Neural cell (in vitro differentiated cells): ENCODE results near the gene UBXN2A. TPM values are rescaled to one million over a fixed set of nuclear protein-coding genes. Genes with fewer than 3 reads are reported as not detected.

Source experiments
- H2AFZ ChIP-seq: fragments of 200-600, 300-800 bp; sonication (generic), shearing (Covaris generic); 2 replicates; pipeline ENCODE4 v1.6.0; 2014; ENCODE audit warnings: low read depth, mild to moderate bottlenecking, antibody characterized with exemption, low read length, moderate library complexity
- H3F3A ChIP-seq: fragments of 200-600 bp; shearing (Covaris generic); 2 replicates; pipeline ENCODE4 v1.6.1; 2016; ENCODE audit warnings: mild to moderate bottlenecking, moderate library complexity, mixed read lengths, antibody characterized with exemption, low read length; ENCODE audit not compliant: insufficient read depth, poor library complexity, severe bottlenecking
- H3K27ac ChIP-seq: fragments of 200-600, 300-800 bp; sonication (generic), shearing (Covaris generic); 2 replicates; pipeline ENCODE4 v1.5.1; 2014; ENCODE audit warnings: mild to moderate bottlenecking, low read length, moderate library complexity
- H3K27me3 ChIP-seq: fragments of 300-800, 200-600 bp; sonication (generic), shearing (Covaris generic); 2 replicates; pipeline ENCODE4 v1.6.0; 2014; ENCODE audit warnings: mild to moderate bottlenecking, low read depth, low read length, moderate library complexity; ENCODE audit not compliant: insufficient read depth
- H3K36me3 ChIP-seq: fragments of 300-800, 200-600 bp; sonication (generic), shearing (Covaris generic); 2 replicates; pipeline ENCODE4 v1.5.1; 2014; ENCODE audit warnings: mild to moderate bottlenecking, antibody characterized with exemption, low read length, moderate library complexity; ENCODE audit not compliant: insufficient read depth
- H3K4me2 ChIP-seq: fragments of 300-800, 200-600 bp; sonication (generic), shearing (Covaris generic); 2 replicates; pipeline ENCODE4 v1.6.0; 2014; ENCODE audit warnings: mild to moderate bottlenecking, low read length
- H3K4me3 ChIP-seq: fragments of 300-800, 200-600 bp; sonication (generic), shearing (Covaris generic); 2 replicates; pipeline ENCODE4 v1.5.1; 2014; ENCODE audit warnings: mild to moderate bottlenecking, low read length, moderate library complexity
- H3K79me2 ChIP-seq: fragments of 200-600 bp; shearing (Covaris generic); replicated peaks from 2 replicates; pipeline ENCODE4 v1.6.0; 2014; ENCODE audit warnings: mild to moderate bottlenecking, low read length, moderate library complexity; ENCODE audit not compliant: insufficient read depth
- H3K9ac ChIP-seq: fragments of 300-800, 200-600 bp; sonication (generic), shearing (Covaris generic); 2 replicates; pipeline ENCODE4 v1.6.1; 2016; ENCODE audit warnings: mild to moderate bottlenecking, low read length, mixed read lengths
- H3K9me2 ChIP-seq: fragments of 200-600 bp; shearing (Covaris generic); 2 replicates; pipeline ENCODE4 v1.6.1; 2016; ENCODE audit warnings: mild to moderate bottlenecking, low read length, mixed read lengths; ENCODE audit not compliant: insufficient read depth
- H3K9me3 ChIP-seq: fragments of 200-600, 300-800 bp; sonication (generic), shearing (Covaris generic); 2 replicates; pipeline ENCODE4 v1.6.1; 2016; ENCODE audit warnings: mild to moderate bottlenecking, mixed run types, low read length, moderate library complexity, mixed read lengths
- H4K20me1 ChIP-seq: fragments of 200-600 bp; shearing (Covaris generic); 2 replicates; pipeline ENCODE4 v1.6.1; 2016; ENCODE audit warnings: mild to moderate bottlenecking, mixed run types; ENCODE audit not compliant: insufficient read depth
- CTCF ChIP-seq: fragments of 450-650 bp; IDR thresholded peaks from 2 replicates; pipeline ENCODE4 v1.5.1; 2014; ENCODE audit warnings: antibody characterized with exemption, mild to moderate bottlenecking, moderate library complexity; ENCODE audit not compliant: poor library complexity, severe bottlenecking
- EP300 ChIP-seq: fragments of 450-650 bp; conservative IDR thresholded peaks from 2 replicates; pipeline ENCODE4 v1.6.1; 2014; ENCODE audit warnings: antibody characterized with exemption, mild to moderate bottlenecking, moderate library complexity; ENCODE audit not compliant: poor library complexity, severe bottlenecking
- EZH2 ChIP-seq: fragments of 200-600, 300-800 bp; shearing (Covaris generic), sonication (generic); IDR thresholded peaks from 2 replicates; pipeline ENCODE4 v1.6.1; 2014; ENCODE audit warnings: antibody characterized with exemption, low read length, borderline replicate concordance, mild to moderate bottlenecking; ENCODE audit not compliant: insufficient read depth, poor library complexity, severe bottlenecking
- MXI1 ChIP-seq: fragments of 450-650 bp; conservative IDR thresholded peaks from 2 replicates; pipeline ENCODE4 v1.6.1; 2014; ENCODE audit warnings: antibody characterized with exemption, mild to moderate bottlenecking; ENCODE audit not compliant: poor library complexity, severe bottlenecking
- POLR2AphosphoS5 ChIP-seq: IDR thresholded peaks from 2 replicates; pipeline ENCODE4 v1.6.1; 2012
- RAD21 ChIP-seq: fragments of 450-650 bp; conservative IDR thresholded peaks from 2 replicates; pipeline ENCODE4 v1.6.1; 2014; ENCODE audit warnings: antibody characterized with exemption, mild to moderate bottlenecking, moderate library complexity
- SMC3 ChIP-seq: fragments of 450-650 bp; conservative IDR thresholded peaks from 2 replicates; pipeline ENCODE4 v1.6.1; 2014; ENCODE audit warnings: antibody characterized with exemption, mild to moderate bottlenecking, moderate library complexity; ENCODE audit not compliant: poor library complexity
- TAF1 ChIP-seq: IDR thresholded peaks from 2 replicates; pipeline ENCODE4 v1.6.1; 2012; ENCODE audit warnings: low read depth
- polyA plus RNA-seq: library from polyadenylated mRNA; depleted of rRNA; stranded (reverse); fragments of >200 nt; gene quantifications from 2 replicates; pipeline ENCODE4 v1.2.3, GENCODE V29; 2014
- TF ChIP-seq, protein P1 (sequence below): IDR thresholded peaks from 2 replicates; pipeline ENCODE4 v1.6.1; 2012; ENCODE audit warnings: borderline replicate concordance

Gene UBXN2A
- polyA plus RNA-seq, 1 donor from 2014 or later = 11.0 TPM

DNA sequence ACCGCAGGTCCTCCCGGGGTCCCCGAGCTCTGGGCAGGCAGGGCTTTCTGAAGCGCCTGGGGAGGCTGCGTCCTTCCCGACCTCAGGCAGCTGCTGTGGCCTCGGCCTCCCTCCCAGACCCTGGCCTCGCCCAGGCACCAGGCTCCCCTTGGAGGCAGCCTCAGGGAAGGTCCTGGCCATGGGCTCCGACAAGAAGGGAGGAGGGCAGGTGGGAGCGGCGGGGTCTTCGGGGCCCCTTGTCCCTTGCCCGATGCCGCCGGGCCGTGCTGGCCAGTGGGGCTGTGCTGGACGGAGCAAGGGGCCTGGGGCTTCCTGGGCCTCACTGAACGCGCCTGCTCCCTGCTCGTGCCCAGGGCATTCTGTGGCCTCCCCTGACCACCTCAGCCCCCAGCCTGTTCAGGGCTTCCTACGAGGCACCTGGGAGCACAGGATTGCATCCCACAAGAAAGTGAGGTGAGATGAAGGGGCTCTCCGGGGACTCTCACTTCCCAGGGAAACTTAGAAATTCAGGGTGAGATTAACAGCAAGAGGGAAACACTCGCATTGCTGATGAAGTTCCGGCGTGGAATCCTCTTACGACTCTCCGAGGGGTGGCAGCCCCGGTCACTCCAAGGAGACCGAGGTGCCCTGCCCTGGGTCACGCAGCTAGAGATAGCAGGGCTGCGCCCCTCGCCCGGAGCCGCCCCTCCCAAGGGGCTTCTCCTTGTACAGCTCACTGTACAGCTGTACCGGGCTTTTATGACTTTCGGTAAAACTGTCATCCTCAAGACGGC lies 70.4 kb downstream of the UBXN2A start:
- H3K9ac ChIP-seq = no peak overlapping the region

DNA sequence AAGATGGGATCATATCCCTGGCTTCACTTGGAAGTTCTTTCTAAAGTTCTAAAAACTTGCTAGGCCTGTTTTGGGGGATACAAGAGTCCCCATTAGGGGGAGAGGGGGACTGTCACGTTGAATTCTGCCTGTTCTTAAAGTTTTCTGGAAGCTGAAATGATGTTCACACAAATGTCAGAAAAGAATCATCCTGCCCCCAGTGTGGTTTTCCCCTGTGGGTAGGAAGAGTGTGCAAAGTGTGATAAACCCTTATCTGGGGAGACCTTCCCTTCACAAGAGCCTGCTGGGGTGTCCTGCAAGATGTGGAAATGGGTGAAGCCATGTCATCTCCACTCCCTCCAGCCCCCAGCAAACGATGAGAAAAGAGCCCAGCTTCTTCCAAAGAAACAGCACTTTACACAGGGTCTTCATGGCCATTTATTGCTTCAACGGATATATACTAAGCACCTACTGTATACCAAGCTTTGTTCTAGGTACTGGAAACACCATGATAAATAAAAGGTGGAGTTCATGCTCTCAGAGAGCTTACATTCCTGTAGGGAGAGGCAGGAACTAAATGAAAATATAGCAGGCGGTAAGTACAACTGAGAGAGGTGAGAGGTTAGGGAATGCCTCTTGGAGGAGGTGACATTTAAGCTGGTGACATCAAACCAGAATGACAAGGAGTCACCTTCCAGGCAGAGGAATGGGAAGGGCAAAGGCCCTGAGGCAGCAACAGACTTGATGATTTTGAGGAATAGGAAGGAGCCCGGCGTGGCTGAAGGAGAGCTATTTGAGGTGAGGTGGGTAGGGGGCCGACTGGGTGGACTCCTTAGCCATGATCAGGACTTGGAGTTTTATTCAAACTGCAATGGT lies 71.2 kb downstream of the UBXN2A start:
- Histone ChIP-seq H4K20me1 (no peaks in the 10 kb centered on the region), H3K4me2 (no peak overlapping the region)
- TF ChIP-seq EZH2 = no peak
- TF ChIP-seq CTCF = no peak
- TF ChIP-seq POLR2AphosphoS5 = no peak
- TF ChIP-seq, protein P1, sequence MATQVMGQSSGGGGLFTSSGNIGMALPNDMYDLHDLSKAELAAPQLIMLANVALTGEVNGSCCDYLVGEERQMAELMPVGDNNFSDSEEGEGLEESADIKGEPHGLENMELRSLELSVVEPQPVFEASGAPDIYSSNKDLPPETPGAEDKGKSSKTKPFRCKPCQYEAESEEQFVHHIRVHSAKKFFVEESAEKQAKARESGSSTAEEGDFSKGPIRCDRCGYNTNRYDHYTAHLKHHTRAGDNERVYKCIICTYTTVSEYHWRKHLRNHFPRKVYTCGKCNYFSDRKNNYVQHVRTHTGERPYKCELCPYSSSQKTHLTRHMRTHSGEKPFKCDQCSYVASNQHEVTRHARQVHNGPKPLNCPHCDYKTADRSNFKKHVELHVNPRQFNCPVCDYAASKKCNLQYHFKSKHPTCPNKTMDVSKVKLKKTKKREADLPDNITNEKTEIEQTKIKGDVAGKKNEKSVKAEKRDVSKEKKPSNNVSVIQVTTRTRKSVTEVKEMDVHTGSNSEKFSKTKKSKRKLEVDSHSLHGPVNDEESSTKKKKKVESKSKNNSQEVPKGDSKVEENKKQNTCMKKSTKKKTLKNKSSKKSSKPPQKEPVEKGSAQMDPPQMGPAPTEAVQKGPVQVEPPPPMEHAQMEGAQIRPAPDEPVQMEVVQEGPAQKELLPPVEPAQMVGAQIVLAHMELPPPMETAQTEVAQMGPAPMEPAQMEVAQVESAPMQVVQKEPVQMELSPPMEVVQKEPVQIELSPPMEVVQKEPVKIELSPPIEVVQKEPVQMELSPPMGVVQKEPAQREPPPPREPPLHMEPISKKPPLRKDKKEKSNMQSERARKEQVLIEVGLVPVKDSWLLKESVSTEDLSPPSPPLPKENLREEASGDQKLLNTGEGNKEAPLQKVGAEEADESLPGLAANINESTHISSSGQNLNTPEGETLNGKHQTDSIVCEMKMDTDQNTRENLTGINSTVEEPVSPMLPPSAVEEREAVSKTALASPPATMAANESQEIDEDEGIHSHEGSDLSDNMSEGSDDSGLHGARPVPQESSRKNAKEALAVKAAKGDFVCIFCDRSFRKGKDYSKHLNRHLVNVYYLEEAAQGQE = no peak
- no peak for TF ChIP-seq MXI1

More for the DNA sequence above, 70.4 kb downstream of the UBXN2A start:
- no peaks in the 10 kb centered on the region for H4K20me1 ChIP-seq
- no peaks in the 10 kb centered on the region for H3K79me2 ChIP-seq
- H3K27me3 ChIP-seq = peaks cover 8% of the 10 kb centered on the region
- H2AFZ ChIP-seq = no peak overlapping the region
- H3K4me3 ChIP-seq = no peak overlapping the region
- no peaks in the 10 kb centered on the region for H3K36me3 ChIP-seq
- no peaks in the 10 kb centered on the region for H3K9me3 ChIP-seq
- no peak overlapping the region for H3K27ac ChIP-seq
- H3K9me2 ChIP-seq = no peaks in the 10 kb centered on the region
- H3K4me2 ChIP-seq = no peak overlapping the region
- no peaks in the 10 kb centered on the region for H3F3A ChIP-seq
- no peak for TF ChIP-seq MXI1
- no peak for TF ChIP-seq SMC3
- TF ChIP-seq EZH2 = no peak
- no peak for TF ChIP-seq CTCF
- TF ChIP-seq RAD21 = no peak
- TF ChIP-seq, protein P1 = no peak
- TF ChIP-seq EP300 = no peak
- TF ChIP-seq POLR2AphosphoS5 = no peak
- no peak for TF ChIP-seq TAF1

More for the DNA sequence above, 71.2 kb downstream of the UBXN2A start:
- Histone ChIP-seq H3K27me3 (peaks cover 8% of the 10 kb centered on the region), H3K36me3 (no peaks in the 10 kb centered on the region), H3K9me2 (no peaks in the 10 kb centered on the region), H2AFZ (no peak overlapping the region), H3K79me2 (no peaks in the 10 kb centered on the region), H3K9me3 (no peaks in the 10 kb centered on the region), H3K4me3 (no peak overlapping the region), H3K9ac (no peak overlapping the region), H3F3A (no peaks in the 10 kb centered on the region), H3K27ac (no peak overlapping the region)
